ENCODE measurements around the gene CT47A1. TPM values are rescaled to one million over a fixed set of nuclear protein-coding genes. Genes with fewer than 3 reads are reported as not detected.

CT47A1 gene
- total and polyA plus RNA-seq, 2 of the 4 experiments (the other 2 are of a cell fraction): not detected

DNA sequence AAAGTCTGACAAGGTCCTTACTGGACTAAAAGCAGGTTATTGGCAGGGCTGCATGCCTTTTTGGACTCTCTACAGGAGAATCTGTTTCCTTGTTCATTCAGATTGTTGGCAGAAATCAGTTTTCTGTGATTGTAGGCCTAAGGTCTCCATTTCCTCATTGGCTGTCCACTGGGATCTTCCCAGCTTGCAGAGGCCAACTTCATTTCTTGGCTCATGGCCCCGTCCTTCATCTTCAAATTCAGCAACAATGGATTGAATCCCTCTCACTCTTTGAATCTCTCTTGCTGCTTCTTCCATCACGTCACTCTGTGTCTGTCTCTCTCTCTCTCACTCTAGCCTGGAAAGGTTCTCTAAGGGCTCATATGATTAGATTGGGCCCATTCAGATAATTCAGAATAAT is 47.0 kb upstream of the CT47A1 start:
- in situ Hi-C loops (cut with MboI; ENCODE audit: low sequenced_read_pairs) (no loop called here), intact Hi-C loops (cut with micrococcal nuclease) (no loop called here), dilution Hi-C loops (cut with HindIII; ENCODE audit: low sequenced_read_pairs, unreplicated experiment) (no loop called here)
- no peak overlapping the region for H4K8ac ChIP-seq (ENCODE audit: low read depth in 2 of 2, low read length in 2 of 2)
- no peaks in the 10 kb centered on the region for H3K79me1 ChIP-seq (ENCODE audit: low read depth in 1 of 2, low read length in 2 of 2)
- ATAC-seq (ENCODE audit: low read depth) (no peak), DNase-seq (no peak)
- H3K27ac ChIP-seq (ENCODE audit: insufficient read depth, low read length): no peak overlapping the region
- no peak overlapping the region for H3K4ac ChIP-seq (ENCODE audit: low read depth, low read length)
- no peak overlapping the region for H3K4me2 ChIP-seq (ENCODE audit: low read depth, low read length)
- no peaks in the 10 kb centered on the region for H3K36me3 ChIP-seq (ENCODE audit: control insufficient read depth, insufficient read depth, low read length)
- H3K18ac ChIP-seq (ENCODE audit: low read depth, low read length): no peak overlapping the region
- no peak overlapping the region for H2AK5ac ChIP-seq (ENCODE audit: low read depth, low read length)
- no peak overlapping the region for H2AK9ac ChIP-seq (replicated peaks; ENCODE audit: low read depth, low read length, poor library complexity)
- no peaks in the 10 kb centered on the region for H3K4me1 ChIP-seq (ENCODE audit: control insufficient read depth, insufficient read depth, low read length)
- no peak overlapping the region for H3K14ac ChIP-seq (replicated peaks; ENCODE audit: low read depth, low read length)
- no peaks in the 10 kb centered on the region for H3K9me3 ChIP-seq (ENCODE audit: control insufficient read depth, insufficient read depth, low read length)
- no peak overlapping the region for H3K23ac ChIP-seq (ENCODE audit: low read depth, low read length)
- no peak overlapping the region for H3K4me3 ChIP-seq (ENCODE audit: insufficient read depth, low read depth, low read length)
- POLR2A ChIA-PET (ENCODE audit: unreplicated experiment): no interaction called here
- H4K91ac ChIP-seq (ENCODE audit: insufficient read depth, low read depth, low read length): no peak overlapping the region
- H3K9ac ChIP-seq (ENCODE audit: low read depth, low read length): no peak overlapping the region
- no peak overlapping the region for H2BK20ac ChIP-seq (ENCODE audit: low read depth, low read length)
- no peaks in the 10 kb centered on the region for H3K9me1 ChIP-seq (ENCODE audit: insufficient read depth, low read length)
- H2BK15ac ChIP-seq (ENCODE audit: low read depth, low read length): no peak overlapping the region
- no peaks in the 10 kb centered on the region for H3K27me3 ChIP-seq (ENCODE audit: control insufficient read depth, insufficient read depth, low read length)
- TF ChIP-seq RCOR1 (IDR thresholded peaks at IDR 0.05; ENCODE audit: insufficient replicate concordance, low read length) (no peak), RAD21 (IDR thresholded peaks at IDR 0.05; ENCODE audit: low read length) (no peak), RFX5 (IDR thresholded peaks at IDR 0.05; ENCODE audit: low read depth, low read length) (no peak), CEBPB (IDR thresholded peaks at IDR 0.05; ENCODE audit: low read depth, low read length) (no peak), BHLHE40 (IDR thresholded peaks at IDR 0.05; ENCODE audit: low read depth, low read length) (no peak), FOS (IDR thresholded peaks at IDR 0.05; ENCODE audit: low read depth, low read length) (no peak), MAZ (IDR thresholded peaks at IDR 0.05; ENCODE audit: borderline replicate concordance, low read depth, low read length) (no peak)
- TF ChIP-seq, protein P1, sequence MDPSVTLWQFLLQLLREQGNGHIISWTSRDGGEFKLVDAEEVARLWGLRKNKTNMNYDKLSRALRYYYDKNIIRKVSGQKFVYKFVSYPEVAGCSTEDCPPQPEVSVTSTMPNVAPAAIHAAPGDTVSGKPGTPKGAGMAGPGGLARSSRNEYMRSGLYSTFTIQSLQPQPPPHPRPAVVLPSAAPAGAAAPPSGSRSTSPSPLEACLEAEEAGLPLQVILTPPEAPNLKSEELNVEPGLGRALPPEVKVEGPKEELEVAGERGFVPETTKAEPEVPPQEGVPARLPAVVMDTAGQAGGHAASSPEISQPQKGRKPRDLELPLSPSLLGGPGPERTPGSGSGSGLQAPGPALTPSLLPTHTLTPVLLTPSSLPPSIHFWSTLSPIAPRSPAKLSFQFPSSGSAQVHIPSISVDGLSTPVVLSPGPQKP (IDR thresholded peaks at IDR 0.05; ENCODE audit: borderline replicate concordance, low read depth, low read length): no peak
- no peak overlapping the region for H2AFZ ChIP-seq (replicated peaks; ENCODE audit: low read length, poor library complexity)
- H4K5ac ChIP-seq (ENCODE audit: low read depth, low read length): no peak overlapping the region
- no peak overlapping the region for H2BK5ac ChIP-seq (ENCODE audit: low read depth, low read length, poor library complexity, severe bottlenecking)
- CTCF ChIA-PET: no interaction called here
- H4K20me1 ChIP-seq (ENCODE audit: insufficient read depth, low read length): no peaks in the 10 kb centered on the region
- WGBS, 2 experiments (ENCODE audit: extremely low coverage in 2 of 2, insufficient read length in 1 of 2): no CpG with 5 or more reads among the region's 2 CpGs
- H3K56ac ChIP-seq (ENCODE audit: extremely low read depth, insufficient read depth, low read length): no peak overlapping the region
- BruUV-seq (replicated peaks): no TSS peak
- H2BK120ac ChIP-seq (ENCODE audit: low read depth, low read length): no peak overlapping the region

Data from IMR-90 (cell line).